DMS114 treated with DMSO at 0.1 percent for 48 hours (cell line): ENCODE measurements around the gene PTP4A2.
"Not testable (repeated sequence)": the region's sequence is repeated elsewhere in the genome, so short reads cannot be mapped to it uniquely, and the experiment has no call there.

ENCODE experiments used
- DNase-seq: peaks from one replicate; lab custom pipeline; 2025; ENCODE audit not compliant: unreplicated experiment; lab: John Stamatoyannopoulos, UW

Gene PTP4A2

GRCh38 chr1:31951276-31951675, 13.1 kb upstream of the PTP4A2 start:
- DNase-seq, result no peak

GRCh38 chr1:31949862-31950261, 11.7 kb upstream of the PTP4A2 start:
- DNase-seq, result no peak

GRCh38 chr1:31945677-31946076, 7.5 kb upstream of the PTP4A2 start:
- not testable (repeated sequence) for DNase-seq

- DNase-seq, result peak; percentile 69
These were observed 6.3 kb upstream of the PTP4A2 start for GRCh38 chr1:31944205-31945089.

DNA sequence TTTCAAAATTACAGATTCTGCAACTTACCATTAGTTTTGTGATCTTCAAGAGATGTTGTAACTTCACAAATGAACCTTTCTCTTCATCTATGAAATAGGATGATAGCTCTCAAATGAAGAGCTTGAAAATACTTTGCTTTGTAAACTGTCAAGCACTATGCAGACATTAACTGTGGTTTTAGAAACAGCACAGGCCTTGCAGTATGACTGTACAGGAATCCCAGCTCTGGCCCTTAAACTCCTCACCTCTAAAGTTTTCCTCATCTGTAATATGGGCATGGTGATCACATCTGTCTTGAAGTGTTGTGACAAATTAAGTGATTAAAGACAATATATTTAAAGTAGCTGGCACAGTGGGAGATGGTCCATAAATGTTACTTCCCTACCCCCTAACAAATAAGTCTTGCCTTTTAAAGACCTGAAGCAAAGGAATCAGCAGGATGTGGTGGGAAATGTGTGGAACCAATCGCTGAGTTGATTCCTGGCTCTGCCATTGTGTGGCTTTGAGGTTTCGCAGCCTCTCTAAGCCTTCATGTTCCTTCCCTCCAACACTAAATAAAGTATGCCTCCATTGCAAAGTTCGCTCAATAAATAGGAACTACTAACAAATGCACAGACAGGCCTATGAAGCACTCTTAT, 5.5 kb upstream of the PTP4A2 start:
- no peak for DNase-seq

DNA sequence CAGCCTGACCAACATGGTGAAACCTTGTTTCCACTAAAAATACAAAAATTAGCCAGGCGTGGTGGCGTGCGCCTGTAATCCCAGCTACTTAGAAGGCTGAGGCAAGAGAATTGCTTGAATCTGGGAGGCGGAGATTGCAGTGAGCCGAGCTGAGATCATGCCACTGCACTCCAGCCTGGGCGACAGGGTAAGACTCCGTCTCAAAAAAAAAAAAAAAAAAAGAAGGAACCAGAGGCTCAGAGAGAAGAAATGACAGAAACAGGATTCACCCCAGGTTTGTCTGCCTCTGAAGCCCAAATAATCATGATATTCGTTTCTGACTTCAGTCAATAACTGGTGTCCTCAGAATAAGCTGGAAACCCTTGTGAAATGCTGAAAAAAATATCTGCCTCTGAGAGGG, 3.9 kb upstream of the PTP4A2 start:
- DNase-seq, result not testable (repeated sequence)

- peak; percentile 60 for DNase-seq
These were observed 1.5 kb upstream of the PTP4A2 start for GRCh38 chr1:31939484-31940329.

DNA sequence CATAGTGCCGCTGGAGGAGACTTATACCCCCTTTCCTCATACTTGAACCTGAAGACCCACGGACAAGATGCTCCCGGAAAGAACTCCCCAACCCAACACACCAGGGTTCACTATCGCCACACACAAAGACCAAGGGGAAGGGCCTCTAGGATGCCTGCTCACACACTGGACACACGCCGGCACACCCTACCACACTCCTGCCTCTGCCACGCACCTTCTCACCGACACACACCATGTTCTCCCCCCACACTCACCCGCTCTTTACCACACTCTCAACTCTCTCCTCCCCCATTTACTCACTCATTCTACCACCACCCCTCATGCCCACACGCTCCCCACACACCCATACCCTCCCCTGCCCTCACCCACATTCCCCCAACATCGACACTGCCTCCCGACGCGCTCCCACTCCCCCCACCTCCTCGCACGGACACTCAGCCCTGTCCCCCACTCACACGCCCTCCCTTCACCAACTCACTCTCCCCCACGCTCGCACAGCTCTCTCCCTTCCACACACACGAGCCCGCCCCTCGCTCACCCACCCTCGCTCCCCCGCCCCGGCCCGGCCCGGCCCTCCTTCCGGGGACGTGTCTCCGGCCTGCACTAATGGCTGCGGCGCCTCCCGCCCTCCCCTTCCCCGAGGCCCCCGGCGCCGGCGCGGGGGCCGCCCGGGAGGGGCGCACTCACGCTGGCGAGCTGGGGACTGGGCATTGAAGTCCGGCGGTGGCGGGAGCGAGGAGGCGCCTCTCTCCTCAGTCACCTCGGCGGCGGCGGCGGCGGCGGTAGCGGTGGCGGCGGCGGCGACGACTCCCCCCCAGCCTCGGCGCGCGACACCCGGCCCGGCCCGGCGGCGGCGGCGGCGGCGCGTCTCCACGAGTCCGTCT, 626 bp downstream of the PTP4A2 start:
- no peak for DNase-seq

DNA sequence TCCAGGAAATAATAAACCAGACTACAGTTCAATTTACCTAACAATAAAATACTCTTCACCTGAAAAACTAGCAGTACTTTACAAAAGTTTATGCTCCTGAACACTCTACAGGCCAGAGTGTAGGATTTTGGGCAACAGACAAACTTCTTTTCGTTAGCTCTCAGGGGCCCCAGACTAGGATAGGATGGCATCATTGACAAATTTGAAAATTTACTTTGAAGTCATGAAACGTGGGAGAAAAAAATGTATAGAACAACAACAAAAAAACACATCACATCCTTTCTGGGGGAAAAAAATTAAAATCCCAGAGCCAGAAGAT, 1.2 kb downstream of the PTP4A2 start:
- DNase-seq, result no peak

GRCh38 chr1:31936278-31936980, 1.7 kb downstream of the PTP4A2 start:
- DNase-seq, result no peak

GRCh38 chr1:31934706-31935629, 3.2 kb downstream of the PTP4A2 start:
- DNase-seq, result no peak

DNA sequence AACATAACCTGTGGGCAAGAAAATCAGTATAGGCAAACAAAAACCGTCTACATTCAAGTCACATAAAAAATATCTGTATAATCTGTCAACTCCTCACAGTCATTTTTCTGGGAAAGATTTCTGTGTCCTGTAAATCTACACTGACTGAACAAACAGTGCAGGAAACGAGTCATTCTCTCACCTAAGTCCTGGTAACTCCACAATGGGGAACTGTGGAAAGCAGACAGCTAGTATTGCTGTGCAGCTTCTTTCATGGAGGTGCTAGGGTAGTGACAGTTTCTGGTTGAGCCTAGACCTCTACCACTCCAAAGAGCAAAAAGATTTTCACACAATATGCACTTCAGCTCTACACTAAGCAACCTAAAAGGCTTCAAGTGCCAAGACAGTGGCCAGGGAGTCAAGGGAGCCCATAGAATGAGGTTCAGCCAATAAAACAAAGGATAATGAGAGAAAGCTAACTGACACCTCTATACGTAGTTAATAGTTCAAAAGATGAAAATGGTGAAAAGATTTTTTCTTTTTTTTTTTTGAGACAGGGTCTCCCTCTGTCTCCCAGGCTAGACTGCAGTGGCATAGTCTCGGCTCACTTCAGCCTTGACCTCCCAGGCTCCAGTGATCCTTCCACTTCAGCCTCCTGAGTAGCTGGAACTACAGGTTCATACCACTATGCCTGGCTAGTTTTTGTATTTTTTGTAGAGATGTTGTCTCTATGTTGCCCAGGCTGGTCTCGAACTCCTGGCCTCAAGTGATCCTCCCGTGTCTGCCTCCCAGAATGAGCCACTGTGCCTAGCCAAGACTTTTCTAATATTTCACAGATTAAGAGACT, 5.5 kb downstream of the PTP4A2 start:
- no peak for DNase-seq

DNA sequence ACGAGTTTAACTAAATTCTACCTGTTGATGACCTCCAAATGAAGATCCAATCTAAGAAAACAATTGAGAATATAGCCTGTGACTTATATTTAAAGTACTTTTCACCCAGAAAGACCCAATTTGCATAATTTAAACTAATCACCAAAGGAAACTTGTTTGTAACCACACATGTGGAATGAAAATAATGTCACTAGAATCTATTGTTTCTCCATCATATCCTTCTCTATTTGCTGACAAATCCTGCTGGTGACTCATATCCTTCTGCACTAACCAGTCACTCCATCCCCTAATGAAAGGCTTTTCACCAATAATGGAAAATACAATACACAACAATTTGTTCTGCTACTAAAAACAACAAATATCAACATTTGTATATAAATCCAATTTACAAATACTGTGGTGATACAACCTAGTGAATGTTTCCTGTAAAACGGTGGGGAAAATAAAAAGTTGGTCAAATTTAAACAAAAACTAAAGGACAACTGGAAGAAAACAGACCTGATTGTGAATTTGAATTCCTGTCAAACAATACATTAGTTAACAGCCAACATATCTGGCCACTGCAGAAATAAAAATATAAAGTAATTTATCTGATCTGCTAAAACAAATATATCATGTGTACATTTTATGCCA, 6.5 kb downstream of the PTP4A2 start:
- DNase-seq, result no peak

DNA sequence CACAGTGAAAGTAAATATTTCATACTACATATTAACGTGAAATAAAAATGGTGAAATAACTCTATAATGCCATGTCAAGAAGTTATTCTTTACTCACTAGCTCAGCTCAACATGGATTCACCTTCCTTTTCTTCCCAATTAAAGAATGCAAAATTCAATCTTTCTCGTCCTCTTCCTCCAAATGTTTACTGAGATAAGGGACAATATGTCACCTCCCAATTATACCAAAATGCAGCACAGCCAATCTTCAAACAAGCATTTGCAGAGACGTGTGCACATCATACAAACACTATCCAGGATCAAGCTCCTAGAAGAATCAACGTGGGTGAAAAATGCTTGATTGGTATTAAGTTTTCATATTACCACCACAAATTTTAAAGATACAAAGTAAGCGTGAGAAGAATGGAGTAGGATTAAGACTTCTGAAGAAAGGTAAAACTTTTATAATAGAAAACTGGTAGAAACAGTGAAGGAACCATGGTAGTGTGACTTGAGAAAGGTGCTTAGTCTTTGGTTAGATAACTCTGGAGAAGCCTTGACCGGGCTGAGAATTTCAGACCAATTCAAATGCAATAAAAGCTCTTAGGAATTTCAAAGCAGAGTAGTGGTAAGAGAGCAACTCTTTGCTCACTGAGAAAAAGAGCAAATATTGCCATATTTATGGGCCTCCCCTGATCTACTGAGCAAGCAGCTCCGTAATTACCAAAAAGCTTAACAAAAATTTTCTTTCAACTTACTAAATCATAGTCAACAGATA, 7.2 kb downstream of the PTP4A2 start:
- no peak for DNase-seq

DNA sequence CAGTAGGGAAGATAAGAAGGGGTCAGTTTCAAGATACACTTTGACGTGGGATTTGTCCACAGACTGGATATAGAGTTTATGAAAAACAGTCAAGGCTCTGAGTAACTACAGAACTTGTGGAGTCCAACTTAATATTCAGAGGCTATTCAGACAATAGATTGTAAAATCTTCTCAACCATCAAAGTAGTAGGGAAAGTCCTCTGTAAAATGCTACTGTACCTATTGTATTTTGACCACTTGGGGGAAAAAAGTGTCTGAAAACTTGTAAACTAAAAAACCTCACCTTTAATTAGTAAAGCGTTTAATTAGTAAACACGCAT, 10.5 kb downstream of the PTP4A2 start:
- DNase-seq, result no peak

DNA sequence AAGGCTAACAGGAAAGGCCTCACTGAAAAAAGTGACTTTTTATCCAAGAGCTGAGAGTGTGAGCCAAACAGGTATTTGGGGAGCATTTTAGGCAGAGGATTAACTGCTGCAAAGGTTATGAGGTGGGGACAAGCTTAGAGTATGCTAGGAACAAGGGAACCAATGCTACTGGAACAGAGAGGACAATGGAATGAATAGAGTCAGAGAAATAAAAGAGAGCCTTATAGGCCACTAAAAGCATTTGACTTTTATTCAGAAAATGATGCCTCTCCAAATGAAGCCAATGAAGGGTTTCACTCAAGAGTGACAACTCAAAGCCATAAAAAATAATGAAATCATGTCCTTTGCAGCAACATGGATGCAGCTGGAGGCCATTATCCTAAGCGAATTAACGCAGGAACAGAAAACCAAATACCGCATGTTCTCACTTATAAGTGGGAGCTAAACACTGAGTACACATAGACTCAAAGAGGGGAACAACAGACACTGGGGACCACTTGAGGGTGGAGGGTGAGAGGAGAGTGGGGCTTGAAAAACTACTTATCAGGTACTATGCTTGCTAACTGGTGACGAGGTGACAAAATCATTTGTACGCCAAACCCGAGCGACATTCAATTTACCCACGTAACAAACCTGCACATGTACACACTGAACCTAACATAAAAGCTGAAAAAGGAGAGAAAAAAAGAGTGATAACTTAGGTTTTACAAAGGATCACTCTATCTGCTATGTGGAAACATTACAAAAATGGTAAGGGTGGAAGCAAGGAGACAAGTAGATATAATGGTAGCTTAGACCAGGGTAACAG, 11.1 kb downstream of the PTP4A2 start:
- no peak for DNase-seq
